GM10248 (cell line): ENCODE data around the gene HOXB4.
A peak's percentile ranks its signal among the peaks of the same experiment; 100 is the strongest.

Experiments
- CTCF ChIA-PET: fragments of 300-600 bp; sonication (Branson Sonifier 250); formaldehyde crosslinking; extraction: SDS; loops from one replicate; lab custom pipeline; 2021; ENCODE audit warnings: antibody characterized with exemption; lab: Yijun Ruan, JAX
- POLR2A ChIA-PET: fragments of 350-650 bp; sonication (Branson Sonifier 250); formaldehyde crosslinking; extraction: SDS; loops from one replicate; lab custom pipeline; 2020; ENCODE audit warnings: antibody characterized with exemption; lab: Yijun Ruan, JAX
- DNase-seq: peaks from one replicate; pipeline ENCODE4 v3.0.0; 2012; ENCODE audit errors: extremely low spot score
- CTCF ChIP-seq: IDR thresholded peaks from 2 replicates; pipeline ENCODE4 v1.5.1; 2012; ENCODE audit warnings: mild to moderate bottlenecking, low read depth; ENCODE audit errors: extremely low read depth, missing control alignments, control extremely low read depth

HOXB4 gene

GRCh38 chr17:48545539-48545938 is 32.6 kb downstream of the HOXB4 start:
- CTCF ChIA-PET = no interaction called here
- DNase-seq = no peak
- POLR2A ChIA-PET = no interaction called here
- no peak for TF ChIP-seq CTCF

- no peak for DNase-seq
- POLR2A ChIA-PET = no interaction called here
- TF ChIP-seq CTCF = no peak
- CTCF ChIA-PET = no interaction called here
Measured at GRCh38 chr17:48545022-48545375, 33.2 kb downstream of the HOXB4 start, which contains the start of gene HOXB2. HOXB2 (minus strand) TSS chr17:48545109; CDS start chr17:48544911, 198 bp downstream.

GRCh38 chr17:48544349-48545021 is 33.7 kb downstream of the HOXB4 start:
- TF ChIP-seq CTCF = no peak
- POLR2A ChIA-PET = no interaction called here
- peak; percentile 49 for DNase-seq
- CTCF ChIA-PET = no interaction called here

GRCh38 chr17:48543854-48544348 is 34.2 kb downstream of the HOXB4 start:
- ChIA-PET CTCF (interaction anchor here (1.6 kb wide), 1 partner anchor 22 kb away, joined by 3 read pairs; no protein-coding TSS in a partner anchor), POLR2A (no interaction called here)
- no peak for TF ChIP-seq CTCF
- DNase-seq = no peak

- CTCF ChIA-PET = interaction anchor here (1.3 to 1.6 kb wide), 2 partner anchors 13 to 21 kb away, joined by 3 read pairs; no protein-coding TSS in a partner anchor
- peak; percentile 72 for DNase-seq
- TF ChIP-seq CTCF = no peak
- POLR2A ChIA-PET = no interaction called here
Measured at GRCh38 chr17:48543107-48543853, 34.9 kb downstream of the HOXB4 start.

- TF ChIP-seq CTCF = no peak
- ChIA-PET POLR2A (no interaction called here), CTCF (interaction anchor here (1.3 to 1.6 kb wide), 2 partner anchors 14 to 21 kb away, joined by 3 read pairs; no protein-coding TSS in a partner anchor)
- DNase-seq = no peak
Measured at GRCh38 chr17:48542698-48543106, 35.4 kb downstream of the HOXB4 start.
